Stimulated activated CD8-positive, alpha-beta memory T cell treated with anti-CD3 and anti-CD28 coated beads, Interleukin-12 subunit alpha, Interleukin-12 subunit beta, amount 100 ng/mL, for 1 hour (primary cell): ENCODE measurements around the gene CACHD1.

Source experiments
- DNase-seq: peaks from one replicate; pipeline ENCODE4 v3.0.0-alpha.2; 2020; ENCODE audit warnings: low read depth

Gene CACHD1

DNA sequence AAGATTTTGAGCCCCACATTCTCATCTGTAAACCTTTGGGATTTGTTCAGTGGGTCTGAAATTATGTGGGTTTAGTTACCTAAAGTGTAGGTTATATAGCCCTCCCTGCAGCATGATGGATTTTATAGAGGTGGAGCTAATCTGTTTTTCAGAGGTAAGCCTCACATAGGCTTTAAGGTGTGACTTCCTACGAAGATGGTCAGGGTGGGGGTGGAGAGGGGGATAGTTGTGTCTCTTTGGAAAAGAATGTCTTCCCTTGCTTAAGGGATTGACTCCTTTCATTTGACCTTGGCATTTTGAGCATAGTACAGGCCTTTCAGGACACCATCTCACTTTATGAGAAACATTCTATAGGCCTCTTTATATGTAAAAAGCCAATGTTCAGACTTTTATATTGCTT, 3.4 kb downstream of the CACHD1 start:
- DNase-seq: no peak

DNA sequence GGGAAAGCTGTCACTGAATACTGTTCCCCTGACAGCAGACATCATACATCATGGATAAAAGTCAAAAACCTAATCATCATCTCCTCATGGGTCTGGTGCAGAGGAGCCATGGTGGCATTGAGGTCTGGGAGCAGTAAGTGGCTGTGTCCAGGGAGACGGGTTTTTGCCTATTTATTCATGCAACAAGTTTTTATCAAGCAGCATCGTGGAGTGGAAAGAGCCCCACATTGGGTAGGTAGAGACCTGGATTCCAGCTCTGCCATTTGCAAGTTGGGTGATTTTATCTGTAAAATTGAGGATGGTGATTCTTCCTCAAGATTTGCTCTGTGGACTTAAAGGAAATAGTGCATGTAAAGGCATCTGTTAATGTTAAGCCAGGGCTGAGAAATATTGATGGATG, 4.2 kb downstream of the CACHD1 start:
- no peak for DNase-seq

DNA sequence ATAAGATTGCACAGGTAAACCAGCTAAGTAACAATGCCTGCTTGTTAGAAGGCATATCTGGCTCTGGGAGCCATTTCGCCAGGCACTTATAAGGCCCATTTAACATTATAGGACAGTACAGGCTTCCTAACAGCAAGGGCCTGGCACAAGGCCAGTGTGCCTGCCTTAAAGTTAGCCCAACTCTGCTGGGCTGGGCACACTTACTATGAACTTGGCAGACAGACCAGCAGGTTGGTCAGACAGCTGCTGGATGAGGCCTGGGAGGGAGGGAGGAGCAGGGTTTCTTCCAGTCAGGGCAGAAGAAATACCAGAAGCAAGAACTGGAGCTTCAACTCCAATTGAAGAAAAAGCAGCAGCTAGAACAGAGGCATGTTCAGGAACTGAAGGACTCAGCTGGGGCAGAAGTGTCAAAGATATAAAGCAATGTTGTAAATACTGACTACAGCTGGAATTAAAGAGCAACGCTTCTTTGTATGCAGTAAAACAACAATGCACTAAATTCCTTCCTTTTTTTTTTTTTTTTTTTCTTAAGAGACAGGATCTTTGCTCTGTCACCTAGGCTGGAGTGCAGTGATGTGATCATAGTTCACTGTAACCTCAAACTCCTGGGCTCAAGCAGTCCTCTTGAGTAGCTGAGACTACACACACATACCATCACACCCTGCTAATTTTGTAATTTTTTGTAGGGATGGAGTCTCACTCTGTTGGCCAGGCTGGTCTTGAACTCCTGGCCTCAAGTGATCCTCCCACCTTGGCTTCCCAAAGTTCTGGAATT, 4.9 kb downstream of the CACHD1 start:
- no peak for DNase-seq

DNA sequence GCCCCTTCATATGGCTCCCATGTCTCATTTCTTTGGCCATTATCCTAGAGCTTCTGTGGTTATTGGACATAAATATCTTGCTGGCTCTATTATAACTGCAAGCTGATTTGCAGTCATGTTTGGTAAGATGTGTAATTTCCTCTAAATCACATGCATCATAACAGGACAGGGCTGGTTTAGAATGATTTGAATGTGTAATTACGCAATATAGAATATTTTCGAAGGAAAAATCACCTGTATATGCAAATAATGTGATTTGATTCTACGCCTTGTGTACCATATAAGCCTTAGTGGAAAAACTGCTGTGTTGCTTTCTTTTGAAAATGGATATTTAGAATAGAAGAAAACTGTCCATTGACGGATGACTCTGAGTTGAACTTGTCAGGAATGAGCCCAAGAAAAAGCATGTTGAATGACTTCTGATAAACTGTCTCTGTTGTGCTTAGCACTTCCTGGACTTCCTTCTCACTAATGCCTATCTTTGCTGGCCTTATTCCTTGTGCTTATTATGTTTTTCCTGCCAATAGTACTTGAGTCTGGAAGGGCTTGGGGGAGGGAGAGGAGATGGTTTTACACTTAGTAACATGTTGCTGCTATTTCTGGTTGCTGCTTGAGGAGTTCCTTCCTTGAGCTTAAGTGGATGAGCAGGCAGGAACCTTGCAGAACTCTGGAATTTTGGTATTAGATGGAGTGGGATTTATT, 6.5 kb downstream of the CACHD1 start:
- DNase-seq: no peak

DNA sequence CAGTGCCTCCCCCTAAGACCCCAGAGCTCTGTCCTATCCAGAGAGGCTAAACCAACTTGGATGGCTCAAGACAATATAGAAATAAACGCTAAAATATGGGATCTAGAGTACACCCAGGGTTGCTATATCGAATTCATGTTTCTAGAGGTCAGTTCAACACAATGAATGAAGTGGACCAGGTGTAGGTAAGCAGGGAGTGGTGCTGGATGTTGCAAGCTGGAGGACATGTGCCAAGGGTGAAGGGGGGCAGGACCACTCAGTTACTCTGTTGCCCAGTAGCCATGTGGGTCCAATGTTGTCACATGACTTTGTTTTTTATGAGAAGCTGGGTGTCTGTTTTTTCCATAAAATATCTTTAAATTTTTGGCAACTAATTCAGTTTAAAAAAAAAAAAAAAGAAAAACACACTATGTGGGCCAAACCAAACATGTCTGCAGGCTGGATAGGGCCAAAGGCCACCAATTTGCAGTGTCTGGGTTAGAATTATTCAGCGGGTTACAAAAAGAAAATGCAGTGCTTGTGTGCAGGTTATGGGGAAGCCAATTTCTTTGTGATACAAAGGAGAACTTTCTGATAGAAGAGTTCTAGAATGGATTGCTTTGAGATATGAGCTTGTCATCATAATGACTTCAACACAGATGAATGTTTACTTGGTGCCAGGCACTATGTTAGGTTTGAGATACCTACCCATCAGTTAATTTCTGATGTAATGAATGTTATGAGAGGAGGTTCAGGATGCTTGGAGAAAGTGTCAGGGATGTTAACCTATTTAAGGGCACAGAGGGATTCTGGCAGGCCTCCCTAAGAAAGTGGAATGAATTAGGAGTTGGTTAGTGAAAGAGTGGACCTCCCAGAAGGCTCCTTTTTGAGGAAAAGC, 8.9 kb downstream of the CACHD1 start:
- no peak for DNase-seq

DNA sequence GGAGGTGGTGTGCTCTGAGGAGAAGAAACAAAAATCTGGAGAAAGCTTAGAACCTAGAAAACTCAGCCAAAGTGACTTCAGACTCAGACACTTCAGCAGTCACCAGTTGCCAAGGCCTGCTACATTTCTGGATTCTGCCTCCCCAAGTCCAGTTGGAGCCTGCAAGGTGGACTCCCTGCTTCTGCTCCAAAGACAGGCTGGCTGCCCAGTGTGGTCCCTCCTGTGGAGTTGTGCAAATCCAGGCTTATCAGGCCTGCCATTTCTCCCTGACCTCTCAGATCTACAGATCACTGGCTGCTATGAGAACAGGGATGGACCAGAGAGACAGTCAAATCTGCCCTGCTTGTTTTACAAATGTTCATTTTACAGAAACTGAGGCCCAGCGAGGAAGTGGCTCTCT, 9.9 kb downstream of the CACHD1 start:
- no peak for DNase-seq

DNA sequence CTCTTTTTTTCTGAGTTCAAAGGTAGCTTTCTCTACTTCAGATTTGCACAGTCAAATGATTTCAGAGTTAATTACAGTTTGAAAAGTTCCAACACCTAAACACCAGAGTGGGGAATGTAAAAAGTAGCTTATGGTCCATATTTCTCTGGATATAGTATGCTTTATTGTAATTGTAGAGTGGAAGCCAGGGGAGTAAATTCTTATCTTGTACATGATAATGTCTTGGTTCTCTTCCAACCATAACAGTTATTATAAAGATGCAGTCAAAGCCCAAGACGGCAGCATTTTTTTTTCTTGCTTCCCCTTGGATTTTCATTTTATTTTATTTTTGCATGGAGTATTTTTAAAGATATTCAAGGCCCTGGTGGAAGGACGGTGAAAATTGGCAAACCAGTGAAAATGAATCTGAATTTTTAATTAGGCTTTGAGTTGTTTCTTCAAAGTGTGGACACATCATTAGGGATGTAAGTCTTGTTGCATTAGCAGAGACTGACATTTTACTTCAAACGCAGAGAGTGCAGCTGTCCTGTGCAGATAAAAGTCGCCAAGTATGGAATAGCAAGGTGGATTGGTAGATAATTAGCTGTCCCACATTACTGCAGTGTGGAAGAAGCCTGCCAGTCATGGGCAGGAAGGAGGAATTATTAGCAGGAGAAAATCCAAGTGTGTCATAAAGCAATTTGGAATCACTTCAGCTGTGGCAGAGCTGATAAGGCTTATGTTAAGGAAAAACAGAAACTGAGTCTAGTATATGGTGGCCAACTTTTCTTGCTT, 11.3 kb downstream of the CACHD1 start:
- no peak for DNase-seq

DNA sequence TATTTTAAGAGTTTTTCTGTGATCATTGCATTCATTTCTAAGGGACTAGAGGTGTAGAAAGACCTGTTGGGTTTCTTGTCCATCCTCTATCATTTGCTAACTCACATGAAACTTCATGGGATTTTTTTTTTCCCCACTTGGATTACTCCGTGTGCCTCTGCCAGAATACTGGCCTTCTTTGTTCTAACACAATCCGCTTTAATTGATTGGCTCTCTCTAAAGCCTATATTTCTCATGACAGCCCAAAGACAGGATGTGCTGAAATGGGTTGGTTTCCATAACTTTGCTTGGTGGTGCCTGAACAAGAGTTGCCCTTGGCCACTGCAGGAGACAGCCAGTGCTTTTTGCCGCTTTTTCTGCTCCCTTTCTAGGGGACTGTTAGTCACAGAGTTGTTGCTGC, 12.2 kb downstream of the CACHD1 start:
- DNase-seq: no peak

DNA sequence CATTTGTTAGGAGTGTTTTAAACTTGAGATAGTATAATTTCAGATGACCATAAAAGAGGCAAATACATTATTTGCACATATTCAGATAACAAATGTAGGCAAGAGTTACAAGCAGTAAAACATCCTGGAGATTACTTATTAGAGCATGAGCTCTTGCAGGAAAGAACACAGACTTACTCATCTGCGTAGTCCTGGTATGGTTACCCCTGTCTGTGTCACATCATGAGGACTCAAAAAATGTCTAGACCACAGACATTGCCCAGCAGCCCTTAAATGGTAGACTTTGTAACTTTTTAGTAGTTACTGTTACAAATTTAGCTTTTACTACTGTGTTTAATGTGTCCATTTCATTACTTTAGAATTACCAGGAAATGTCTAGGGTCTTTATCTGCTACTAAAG, 12.8 kb downstream of the CACHD1 start:
- no peak for DNase-seq

DNA sequence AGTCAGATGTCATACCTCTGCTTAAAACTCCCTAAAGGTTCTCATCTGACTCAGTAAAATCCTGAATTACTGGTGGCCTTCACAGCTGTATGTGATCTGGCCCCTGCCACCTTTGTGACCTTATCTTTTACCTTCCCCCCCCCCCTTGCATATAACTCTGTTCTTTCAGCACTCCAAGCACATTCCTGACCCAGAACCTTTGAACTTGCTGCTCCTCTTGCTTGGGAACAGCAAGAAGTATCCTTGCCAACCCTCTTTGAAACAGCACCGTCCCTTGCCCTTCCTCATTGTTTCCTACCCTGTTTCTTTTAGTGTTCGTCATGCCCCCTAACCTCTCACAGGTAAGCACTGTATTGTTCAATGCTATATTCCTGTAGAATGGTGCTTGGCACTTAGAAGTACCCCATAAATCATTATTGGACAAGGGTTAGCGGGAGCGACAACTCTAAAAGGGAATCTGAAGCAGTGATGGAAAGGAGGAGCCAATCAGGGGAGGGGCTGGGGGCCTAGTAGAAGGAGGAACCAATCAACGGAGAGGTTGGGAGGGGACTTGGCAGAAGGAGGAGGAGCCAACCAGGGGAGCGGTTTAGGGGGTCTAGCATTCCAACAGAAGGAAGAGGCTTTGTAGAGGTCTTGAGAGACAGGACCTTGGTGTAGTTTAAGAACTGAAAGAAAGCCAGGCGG, 13.9 kb downstream of the CACHD1 start:
- DNase-seq: no peak

DNA sequence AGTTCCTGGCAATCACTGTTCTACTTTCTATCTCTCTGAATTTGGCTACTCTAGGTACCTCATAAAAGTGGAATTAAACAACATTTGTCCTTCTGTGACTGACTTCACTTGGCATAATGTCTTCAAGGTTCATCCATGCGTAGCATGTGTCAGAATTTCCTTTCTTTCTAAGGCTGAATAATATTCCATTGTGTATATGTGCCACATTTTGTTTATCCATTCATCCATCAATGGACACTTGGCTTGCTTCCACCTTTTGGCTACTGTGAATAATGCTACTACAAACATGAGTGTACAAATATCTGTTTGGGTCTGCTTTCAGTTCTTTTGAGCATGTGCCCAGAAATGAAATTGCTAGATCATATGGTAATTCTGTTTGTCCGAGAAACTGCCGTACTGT, 14.7 kb downstream of the CACHD1 start:
- DNase-seq: no peak

DNA sequence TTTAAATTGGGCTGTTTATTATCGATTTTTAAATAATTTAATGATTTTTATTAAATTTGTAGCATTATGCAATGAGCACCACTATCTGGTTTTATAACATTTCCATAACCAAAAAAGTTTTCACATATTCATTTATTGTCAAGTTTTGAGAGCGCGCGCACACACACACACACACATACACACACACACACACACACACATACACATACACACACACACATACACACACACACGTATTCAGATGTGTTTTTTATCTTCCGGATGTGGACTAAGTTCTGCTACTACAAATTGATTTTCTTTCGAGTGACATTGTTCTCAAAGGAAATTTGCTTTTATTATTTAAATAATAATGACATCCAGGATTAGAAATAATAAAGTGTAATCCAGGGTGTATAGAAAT, 16.3 kb downstream of the CACHD1 start:
- no peak for DNase-seq

DNA sequence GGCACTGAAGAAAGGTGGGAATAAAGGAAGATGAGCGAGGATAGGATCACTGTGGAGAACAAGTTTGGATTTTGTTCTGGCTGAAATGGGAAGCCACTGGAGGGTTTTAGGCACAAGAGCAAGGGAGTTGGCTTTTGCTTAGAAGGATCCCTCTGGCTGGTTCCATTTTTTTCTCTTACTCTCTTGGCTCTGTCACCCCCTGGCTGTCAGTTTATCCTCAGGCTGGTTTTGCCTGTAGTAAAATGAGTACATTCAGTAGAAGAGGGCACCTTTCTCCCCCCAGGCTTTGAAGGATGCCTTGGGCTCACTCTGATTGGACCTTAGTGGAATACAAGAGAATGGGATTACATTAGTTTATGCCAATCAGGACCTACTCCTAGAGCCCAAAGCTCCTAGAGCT, 17.1 kb downstream of the CACHD1 start:
- DNase-seq: no peak

DNA sequence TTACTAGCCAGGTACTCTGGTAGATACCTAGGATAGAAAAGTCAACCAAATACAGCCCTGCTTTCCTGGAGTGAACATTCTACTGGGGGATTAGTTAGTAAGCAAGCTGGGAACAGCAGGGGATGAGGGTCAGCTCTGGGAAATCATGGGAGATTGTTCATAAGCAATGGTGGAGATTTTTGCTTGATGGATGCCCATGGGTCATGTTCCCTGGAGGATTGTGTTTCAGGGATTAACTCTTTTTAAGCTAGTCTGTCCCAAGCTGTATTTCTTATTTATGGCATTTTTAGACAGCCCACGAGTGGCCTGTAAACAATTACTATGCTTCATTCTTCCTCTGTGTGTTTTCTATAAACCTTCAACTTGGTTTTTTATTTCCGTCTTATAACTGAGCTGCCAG, 18.9 kb downstream of the CACHD1 start:
- DNase-seq: no peak

DNA sequence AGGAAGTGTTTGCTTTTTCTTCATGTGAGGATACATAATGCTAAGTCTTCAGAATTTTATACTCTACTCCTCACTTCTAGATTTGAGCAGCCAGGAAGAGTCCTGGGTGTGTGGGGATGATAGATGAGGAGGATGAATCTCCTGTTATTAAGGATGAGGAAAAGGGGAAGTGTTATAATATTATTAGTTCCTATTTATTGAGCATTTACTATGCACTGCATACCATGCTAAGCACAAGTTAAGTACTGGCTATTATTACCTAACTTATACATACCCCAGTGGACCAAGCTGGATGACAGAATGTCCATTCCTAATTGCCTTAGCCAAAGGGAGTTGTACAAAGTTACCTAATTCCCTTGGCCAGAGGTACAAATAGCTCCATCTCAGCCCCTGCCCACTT, 19.8 kb downstream of the CACHD1 start:
- DNase-seq: no peak

DNA sequence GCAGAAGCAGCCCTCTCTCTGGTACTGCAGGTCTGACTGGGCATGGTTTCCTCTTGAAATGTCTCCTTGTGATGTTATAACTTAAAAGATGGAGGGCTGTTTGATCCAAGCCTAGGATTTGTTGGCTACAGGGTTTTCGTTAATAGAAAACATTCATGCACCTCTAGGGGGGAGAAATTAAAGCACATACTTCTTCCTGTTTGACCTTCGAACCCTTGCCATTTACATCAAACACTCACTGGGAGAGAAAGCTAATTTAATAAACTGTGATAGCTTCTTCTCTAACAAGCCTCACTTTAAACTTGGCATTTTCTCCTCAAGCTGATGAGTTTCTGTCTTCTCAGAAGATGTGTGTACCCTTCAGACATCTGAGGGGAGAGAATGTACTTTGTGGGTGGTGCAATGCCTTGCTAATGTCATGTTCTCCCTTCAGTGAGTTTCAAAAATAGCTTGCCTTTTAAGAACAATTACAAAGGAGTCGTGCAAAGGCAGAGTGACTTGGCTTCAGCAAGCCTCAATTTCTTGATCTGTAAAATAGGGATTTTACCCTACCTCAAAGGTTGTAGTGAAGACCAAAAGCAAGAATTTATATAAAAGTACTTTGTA, 20.4 kb downstream of the CACHD1 start:
- DNase-seq: no peak

DNA sequence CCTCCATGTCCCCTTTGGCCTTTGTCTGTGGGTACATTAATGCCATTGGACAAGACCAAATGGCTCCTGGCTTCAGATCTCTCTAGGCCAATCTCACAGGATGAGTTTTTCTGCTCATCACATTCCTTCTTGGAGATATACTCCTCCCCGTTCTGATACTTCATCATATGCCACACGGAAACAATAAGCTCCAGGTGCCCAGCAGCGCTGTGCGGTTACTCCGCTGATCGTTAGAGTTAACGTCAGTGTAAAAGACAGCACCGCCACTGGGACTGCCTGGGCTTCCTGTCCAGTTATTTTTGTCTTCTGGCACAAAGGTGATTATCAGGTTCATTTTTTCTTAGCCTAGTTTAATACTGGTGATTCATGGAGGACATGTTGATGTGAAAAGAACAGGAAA, 22.5 kb downstream of the CACHD1 start:
- no peak for DNase-seq

DNA sequence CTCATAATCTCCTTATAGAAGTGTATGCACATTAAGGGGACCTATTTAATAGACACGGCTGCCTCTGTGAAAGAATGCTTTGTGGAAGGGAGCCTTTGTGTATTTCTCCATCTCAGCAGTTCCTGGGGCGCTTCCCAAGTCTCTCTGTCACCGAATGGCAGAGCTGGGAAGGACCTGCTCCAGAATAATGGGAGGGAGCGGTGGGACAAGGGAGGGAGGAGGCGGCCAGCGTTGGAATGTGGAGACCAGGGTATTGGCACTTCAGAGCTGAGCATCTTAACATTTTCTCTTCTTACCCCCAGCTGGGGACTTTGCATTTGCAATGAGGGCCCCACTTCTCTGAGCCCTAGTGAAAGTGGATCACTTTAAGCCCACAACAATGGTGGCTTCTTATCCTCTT, 23.9 kb downstream of the CACHD1 start:
- no peak for DNase-seq

DNA sequence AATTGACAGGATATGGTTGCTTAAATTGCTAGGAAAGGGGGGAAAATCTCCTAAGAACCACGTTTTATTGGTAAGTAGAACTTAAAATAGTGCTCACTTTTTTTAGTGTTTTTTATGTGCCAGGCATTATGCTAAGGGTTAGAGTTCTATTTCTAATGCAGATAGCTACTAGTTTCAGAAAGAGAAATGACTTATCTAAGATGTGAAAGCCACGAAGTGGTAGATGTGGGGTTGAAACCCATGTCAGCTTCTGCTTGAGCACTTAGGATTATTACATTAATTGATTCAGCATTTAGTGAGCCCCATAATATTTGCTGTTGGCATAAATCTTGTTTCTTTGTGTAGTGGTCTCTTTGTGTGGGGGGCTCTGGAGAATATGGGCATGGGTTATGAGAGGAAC, 24.7 kb downstream of the CACHD1 start:
- DNase-seq: no peak

DNA sequence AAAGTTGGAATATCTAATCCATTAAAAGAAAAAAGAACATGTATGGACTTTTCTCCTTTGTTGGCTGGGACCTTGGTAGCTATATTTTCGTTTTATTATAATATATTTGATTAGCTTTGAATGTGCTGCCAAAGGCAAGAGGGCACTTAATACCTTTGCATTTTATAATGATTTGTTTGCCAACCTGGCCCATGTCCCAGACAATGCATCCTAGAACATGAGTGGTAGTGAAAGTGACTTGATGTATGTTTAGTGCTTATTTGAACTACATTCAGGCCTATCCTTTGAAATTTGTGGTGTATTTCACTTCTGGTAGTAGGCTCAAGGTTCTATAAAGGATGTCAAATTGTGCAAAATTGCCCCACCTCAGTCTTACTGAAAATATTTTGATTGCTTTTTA, 25.9 kb downstream of the CACHD1 start:
- DNase-seq: no peak

DNA sequence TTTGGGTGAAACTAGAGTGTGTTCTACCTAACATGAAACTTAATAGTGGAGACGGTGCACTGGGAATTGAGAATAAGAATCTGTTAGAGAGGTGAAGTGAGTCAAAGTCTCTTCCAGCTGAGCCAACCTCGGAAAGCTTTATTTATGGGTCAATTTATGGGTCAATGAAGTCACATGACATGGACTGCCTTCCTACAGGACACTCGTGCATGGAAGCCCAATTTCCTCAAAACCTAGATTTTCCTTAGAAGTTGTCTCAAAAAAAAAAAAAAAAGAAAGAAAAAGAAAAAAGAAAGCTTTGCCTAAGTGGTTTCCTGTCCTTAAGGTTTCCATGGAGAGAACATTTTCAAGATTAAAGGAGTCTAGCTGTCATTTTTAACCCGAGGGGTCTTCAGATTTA, 26.7 kb downstream of the CACHD1 start:
- DNase-seq: no peak
